ENCODE measurements around the gene RBMS1.

GRCh38 chr2:160489111-160489510, 4.5 kb downstream of the RBMS1 start:
- TF ChIP-seq CTCF (IDR thresholded peaks at IDR 0.05; ENCODE audit: low read depth, low read length, poor library complexity, severe bottlenecking), result no peak
- no peak for TF ChIP-seq EZH2phosphoT487 (IDR thresholded peaks at IDR 0.05; ENCODE audit: borderline replicate concordance, low read length)

Data from DOHH2 (cell line).